ENCODE results near the gene SOX12. TPM values are rescaled to one million over a fixed set of nuclear protein-coding genes. Genes with fewer than 3 reads are reported as not detected.

The SOX12 gene
- total and polyA plus RNA-seq, 10 donors = 3.2 to 12.5 (median 7.0) TPM

- DNase-seq = no peak
- intact Hi-C loops (cut with DNase I; ENCODE audit: low total_unique reads) = no loop called here
- H3K36me3 ChIP-seq = no peaks in the 10 kb centered on the region
- H3K27me3 ChIP-seq (replicated peaks in 1 of 7) = no peaks in the 10 kb centered on the region
- H3K9me3 ChIP-seq = no peaks in the 10 kb centered on the region
- no peak for TF ChIP-seq POLR2AphosphoS5 (IDR thresholded peaks at IDR 0.05)
- no peak for TF ChIP-seq POLR2A (IDR thresholded peaks at IDR 0.05)
- no peak for TF ChIP-seq CTCF (IDR thresholded peaks at IDR 0.05 in 8 of 11, conservative IDR thresholded peaks at IDR 0.05 in 3 of 11)
- no peak overlapping the region for H3K27ac ChIP-seq
- no peak overlapping the region for H3K4me3 ChIP-seq
- WGBS, 5 donors = 92 to 95% (median 92%) methylated on average over 7 of the region's 7 CpGs
- H3K4me1 ChIP-seq = peaks cover 5 to 27% (median 18%) of the 10 kb centered on the region in 6 donors
These were observed 13.7 kb upstream of the SOX12 start for GRCh38 chr20:311609-312008.

GRCh38 chr20:312067-312466, 13.3 kb upstream of the SOX12 start:
- Histone ChIP-seq H3K4me1 (peaks cover 5 to 27% (median 18%) of the 10 kb centered on the region in 6 donors), H3K27me3 (replicated peaks in 1 of 7) (no peaks in the 10 kb centered on the region), H3K27ac (no peak overlapping the region), H3K9me3 (no peaks in the 10 kb centered on the region), H3K36me3 (no peaks in the 10 kb centered on the region), H3K4me3 (no peak overlapping the region)
- intact Hi-C loops (cut with DNase I; ENCODE audit: low total_unique reads) = no loop called here
- 61 to 88% (median 77%) methylated on average over 8 of the region's 8 CpGs for WGBS, 5 donors
- no peak for DNase-seq
- TF ChIP-seq POLR2AphosphoS5 (IDR thresholded peaks at IDR 0.05) (no peak), POLR2A (IDR thresholded peaks at IDR 0.05) (no peak), CTCF (IDR thresholded peaks at IDR 0.05 in 8 of 11, conservative IDR thresholded peaks at IDR 0.05 in 3 of 11) (no peak)

- Histone ChIP-seq H3K27me3 (replicated peaks in 1 of 7) (no peaks in the 10 kb centered on the region), H3K4me1 (peaks cover 5 to 27% (median 18%) of the 10 kb centered on the region in 6 donors), H3K9me3 (no peaks in the 10 kb centered on the region), H3K4me3 (no peak overlapping the region), H3K36me3 (no peaks in the 10 kb centered on the region), H3K27ac (no peak overlapping the region)
- intact Hi-C loops (cut with DNase I; ENCODE audit: low total_unique reads) = no loop called here
- TF ChIP-seq POLR2AphosphoS5 (IDR thresholded peaks at IDR 0.05) (no peak), CTCF (IDR thresholded peaks at IDR 0.05 in 8 of 11, conservative IDR thresholded peaks at IDR 0.05 in 3 of 11) (no peak), POLR2A (IDR thresholded peaks at IDR 0.05) (no peak)
- no peak for DNase-seq
- 55 to 78% (median 65%) methylated on average over 1 of the region's 1 CpG for WGBS, 5 donors
These were observed 12.5 kb upstream of the SOX12 start for GRCh38 chr20:312866-313265.

- Histone ChIP-seq H3K9me3 (no peaks in the 10 kb centered on the region), H3K27me3 (replicated peaks in 1 of 7) (no peaks in the 10 kb centered on the region), H3K27ac (no peak overlapping the region), H3K36me3 (no peaks in the 10 kb centered on the region), H3K4me3 (no peak overlapping the region), H3K4me1 (peaks cover 5 to 27% (median 18%) of the 10 kb centered on the region in 6 donors)
- 72 to 89% (median 84%) methylated on average over 5 of the region's 5 CpGs for WGBS, 5 donors
- intact Hi-C loops (cut with DNase I; ENCODE audit: low total_unique reads) = no loop called here
- TF ChIP-seq POLR2AphosphoS5 (IDR thresholded peaks at IDR 0.05) (no peak), CTCF (IDR thresholded peaks at IDR 0.05 in 8 of 11, conservative IDR thresholded peaks at IDR 0.05 in 3 of 11) (no peak), POLR2A (IDR thresholded peaks at IDR 0.05) (no peak)
- no peak for DNase-seq
These were observed 11.9 kb upstream of the SOX12 start for GRCh38 chr20:313402-313801.

Measured in spleen (tissue), 11 donors.